ENCODE results near the gene CD247.
"Not testable (repeated sequence)": the region's sequence is repeated elsewhere in the genome, so short reads cannot be mapped to it uniquely, and the experiment has no call there.

Gene CD247

DNA sequence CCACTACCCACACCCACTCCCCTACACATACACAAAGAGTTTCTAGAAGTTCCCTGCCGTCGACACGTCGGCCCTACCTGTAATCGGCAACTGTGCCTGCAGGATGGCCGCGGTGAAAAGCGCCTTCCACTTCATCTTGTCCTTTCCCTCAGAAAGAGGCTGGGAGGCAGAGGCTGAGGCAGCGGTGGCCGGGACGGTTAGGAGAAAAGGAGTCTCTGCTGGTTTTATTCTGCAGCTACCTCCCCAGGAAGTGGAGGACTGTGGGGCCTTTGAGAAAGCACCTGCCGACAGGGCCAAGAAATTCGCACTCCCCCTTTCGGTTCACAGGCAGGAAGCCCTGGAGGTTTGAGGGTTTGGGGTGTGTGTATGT is at the start of gene CD247:
TSS of gene CD247 (minus strand) at position 199 of the 370 bp plus-strand sequence. CDS start at position 135, 64 bp downstream.
- DNase-seq (ENCODE audit: low spot score), result no peak

DNA sequence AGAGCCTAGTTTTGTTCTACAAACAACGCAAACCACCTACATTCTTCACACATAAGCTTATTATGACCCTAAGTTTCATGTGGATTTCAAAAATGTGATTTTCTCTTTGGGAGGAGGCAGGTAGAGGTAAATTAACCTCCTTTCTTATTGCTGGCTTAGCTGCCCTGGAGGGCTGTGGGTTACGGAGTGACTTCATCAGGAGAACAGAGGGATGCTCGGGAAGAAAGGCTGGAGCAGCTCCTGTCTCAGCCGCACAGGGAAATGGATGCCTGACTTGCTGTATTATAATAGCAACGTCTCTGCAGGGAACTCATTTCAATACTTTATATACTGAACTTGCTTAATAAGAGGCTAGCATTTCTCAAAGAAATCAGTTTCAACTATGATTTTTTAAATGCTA is 49.3 kb upstream of the CD247 start:
- DNase-seq (ENCODE audit: low spot score), result no peak

- no peak for DNase-seq (ENCODE audit: low spot score)
These were observed 48.4 kb upstream of the CD247 start for GRCh38 chr1:167566766-167567165.

DNA sequence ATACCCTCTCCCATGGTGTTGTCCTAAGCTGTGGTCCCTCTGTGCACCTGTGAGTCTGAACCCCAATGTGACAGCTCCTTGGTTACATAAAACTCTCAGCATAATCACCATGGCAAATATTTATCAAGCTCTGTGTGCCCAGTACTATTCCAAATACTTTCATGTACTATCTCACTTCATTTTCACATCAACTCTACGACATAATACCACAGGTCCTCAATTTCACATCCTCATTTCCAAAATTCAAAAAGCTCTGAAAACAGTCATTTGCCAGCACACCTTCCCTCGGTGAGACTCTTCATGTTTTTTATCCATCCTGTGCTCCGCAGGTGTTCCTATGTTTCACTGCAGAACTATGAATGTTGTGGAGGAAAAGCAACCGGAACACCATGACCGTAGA is 47.6 kb upstream of the CD247 start:
- DNase-seq (ENCODE audit: low spot score), result no peak

DNA sequence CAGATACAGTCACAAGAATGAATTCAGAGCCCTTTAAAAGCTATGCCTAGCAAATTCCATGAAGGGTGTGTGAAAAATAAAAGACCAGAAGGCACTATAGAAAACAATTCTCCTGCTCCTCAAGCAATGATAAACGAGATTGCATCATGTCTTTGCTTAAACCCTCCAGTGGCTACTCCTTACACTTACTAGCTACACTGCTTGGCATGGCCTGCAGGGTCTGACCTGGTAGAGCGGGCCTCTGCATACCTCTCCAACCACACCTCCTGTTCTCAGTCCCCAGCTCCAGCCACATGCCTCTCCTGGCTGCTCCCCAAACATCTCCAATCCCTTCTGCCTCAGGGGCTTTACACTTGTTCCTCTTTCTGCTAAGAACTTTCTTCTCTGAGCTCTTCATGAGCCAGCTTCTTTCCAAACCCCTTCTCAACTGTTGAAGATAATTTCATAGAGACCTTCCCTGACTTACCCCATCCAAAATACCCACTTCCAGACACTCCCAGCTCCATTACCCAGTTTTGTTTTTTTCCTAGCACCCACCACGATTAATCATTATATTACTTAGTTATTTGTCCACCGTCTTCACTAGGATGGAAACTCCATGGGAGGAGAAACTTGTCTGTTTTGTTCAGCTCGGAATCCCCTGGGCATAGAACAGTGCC is 46.4 kb upstream of the CD247 start:
- no peak for DNase-seq (ENCODE audit: low spot score)

- no peak for DNase-seq (ENCODE audit: low spot score)
These were observed 45.4 kb upstream of the CD247 start for GRCh38 chr1:167563579-167564246.

DNA sequence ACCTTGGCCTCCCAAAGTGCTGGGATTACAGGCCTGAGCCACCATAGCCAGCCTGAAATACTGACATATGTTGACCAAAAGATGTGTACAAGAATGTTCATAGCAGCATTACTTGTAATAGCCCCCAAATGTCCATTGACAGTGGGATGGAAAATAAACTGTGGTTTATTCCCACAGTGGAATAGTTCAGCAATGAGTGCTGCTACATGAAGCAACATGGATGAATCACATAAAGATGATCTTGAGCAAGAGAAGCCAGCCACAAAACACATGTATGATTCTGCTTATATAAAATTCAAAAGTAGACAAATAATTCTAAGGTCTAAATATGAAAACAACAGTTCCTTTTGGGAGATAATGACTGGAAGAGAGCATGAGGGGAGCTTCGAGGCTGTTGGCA is 44.4 kb upstream of the CD247 start:
- no peak for DNase-seq (ENCODE audit: low spot score)

DNA sequence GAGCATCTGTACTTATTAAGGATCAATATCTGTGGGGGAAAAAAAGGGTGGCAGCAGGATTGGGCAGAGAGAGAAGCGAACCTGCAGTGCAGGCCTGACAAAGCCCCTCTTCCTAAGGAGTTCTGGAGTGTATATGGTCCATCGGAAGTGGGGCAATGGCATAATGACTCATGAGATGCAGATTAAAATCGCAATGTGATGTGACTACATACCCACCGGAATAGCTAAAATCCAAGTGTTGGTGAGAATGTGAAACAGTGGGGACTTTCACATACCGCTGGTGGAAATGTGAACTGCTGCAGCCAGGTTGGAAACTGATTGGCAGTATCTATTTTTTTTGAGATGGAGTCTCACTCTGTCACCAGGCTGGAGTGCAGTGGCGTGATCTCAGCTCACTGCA is 43.4 kb upstream of the CD247 start:
- DNase-seq (ENCODE audit: low spot score), result no peak

DNA sequence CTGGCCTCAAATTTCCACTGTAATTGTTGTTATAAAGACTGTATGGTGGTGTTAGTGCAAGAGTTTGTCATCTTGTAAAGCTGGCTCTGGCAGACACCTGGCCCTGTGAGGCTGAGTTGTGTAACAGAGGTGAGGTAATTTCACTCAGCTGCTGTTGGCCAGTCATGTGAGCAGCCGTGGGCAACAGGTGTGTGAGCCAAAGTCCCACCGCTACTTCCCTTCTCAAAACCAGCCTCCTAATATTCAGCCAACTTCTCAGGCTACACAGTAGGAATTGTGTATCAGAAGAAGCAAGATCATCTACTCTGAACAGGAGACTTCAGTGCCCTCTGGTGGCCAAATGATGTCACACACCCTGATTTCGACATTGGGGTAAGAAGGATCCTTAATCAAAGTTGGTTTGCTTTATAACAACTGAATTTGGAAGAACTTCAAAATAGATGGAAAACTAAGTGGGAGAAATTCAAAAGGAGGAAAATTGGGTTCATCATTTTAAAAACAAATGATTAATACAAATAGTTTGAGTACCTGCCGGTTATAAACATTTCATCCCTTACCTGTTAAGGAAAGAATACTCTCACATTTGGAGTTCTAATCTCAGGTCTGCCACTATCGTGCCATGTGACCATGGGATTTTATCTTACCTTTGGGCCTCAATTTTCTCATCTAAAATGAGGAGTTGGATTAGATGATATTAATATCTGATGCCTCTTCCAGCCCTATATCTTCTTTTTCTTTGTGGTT is 37.8 kb upstream of the CD247 start:
- peak; percentile 86 for DNase-seq (ENCODE audit: low spot score)

DNA sequence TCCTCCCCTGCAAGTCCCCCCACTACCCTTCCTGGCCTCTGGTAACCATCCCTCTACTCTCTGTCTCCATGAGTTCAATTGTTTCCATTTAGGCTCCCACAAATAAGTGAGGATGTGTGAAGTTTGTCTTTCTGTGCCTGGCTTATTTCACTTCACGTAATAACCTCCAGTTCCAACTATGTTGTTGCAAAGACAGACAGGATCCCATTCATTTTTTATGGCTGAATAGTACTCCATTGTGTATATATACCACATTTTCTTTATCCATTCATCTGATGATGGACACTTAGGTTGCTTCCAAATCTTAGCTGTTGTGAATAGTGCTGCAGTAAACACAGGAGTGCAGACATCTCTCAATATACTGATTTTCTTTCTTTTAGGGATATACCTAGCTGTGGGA is 36.7 kb upstream of the CD247 start:
- DNase-seq (ENCODE audit: low spot score), result not testable (repeated sequence)

- DNase-seq (ENCODE audit: low spot score), result no peak
These were observed 35.9 kb upstream of the CD247 start for GRCh38 chr1:167554028-167554779.

DNA sequence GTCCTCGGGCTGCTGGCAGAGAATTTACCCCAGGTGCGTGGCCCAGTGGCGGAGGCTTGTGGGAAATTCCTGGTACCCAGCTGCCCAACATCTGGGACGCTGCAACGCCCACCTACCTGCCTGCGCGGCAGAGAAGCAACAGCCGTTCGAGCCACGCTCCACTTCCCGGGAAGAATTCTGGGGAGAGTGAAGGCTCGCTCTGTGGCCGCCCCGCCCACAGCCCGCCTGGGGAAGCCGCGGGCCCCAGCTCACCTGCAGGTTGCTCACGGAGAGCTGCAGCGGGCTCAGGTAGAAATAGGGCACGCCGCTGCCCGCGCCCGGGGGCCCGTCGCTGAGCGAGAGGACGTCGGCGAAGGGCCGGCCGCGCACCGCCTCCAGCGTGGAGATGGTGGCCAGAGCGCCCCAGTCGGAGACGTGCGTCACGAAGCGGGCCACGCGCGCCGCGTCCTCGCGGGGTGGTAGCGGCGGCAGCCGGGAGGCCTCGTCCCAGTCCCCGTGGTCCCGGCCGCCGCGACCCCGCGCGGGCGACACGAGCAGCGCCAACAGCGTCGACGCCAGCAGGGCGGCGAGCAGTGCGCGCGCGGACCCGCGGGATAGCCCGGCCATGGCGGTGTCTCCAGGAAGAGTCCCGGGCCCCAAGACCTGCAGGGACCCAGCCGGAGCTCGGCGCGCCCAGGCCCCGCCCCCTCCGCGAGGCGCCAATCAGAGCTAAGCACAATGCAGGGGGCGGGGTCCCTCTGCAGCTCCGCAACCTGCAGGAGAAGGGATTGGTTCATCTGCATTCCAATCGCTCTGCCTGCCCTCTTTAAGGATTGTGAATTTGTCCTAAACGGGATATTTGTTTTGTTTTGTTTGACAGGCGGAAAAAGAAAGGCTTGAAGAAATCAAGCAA is 35.1 kb upstream of the CD247 start, which contains the start of gene CREG1:
TSS of gene CREG1 (minus strand) at position 627 of the 892 bp plus-strand sequence.
- DNase-seq (ENCODE audit: low spot score), result peak; percentile 97

DNA sequence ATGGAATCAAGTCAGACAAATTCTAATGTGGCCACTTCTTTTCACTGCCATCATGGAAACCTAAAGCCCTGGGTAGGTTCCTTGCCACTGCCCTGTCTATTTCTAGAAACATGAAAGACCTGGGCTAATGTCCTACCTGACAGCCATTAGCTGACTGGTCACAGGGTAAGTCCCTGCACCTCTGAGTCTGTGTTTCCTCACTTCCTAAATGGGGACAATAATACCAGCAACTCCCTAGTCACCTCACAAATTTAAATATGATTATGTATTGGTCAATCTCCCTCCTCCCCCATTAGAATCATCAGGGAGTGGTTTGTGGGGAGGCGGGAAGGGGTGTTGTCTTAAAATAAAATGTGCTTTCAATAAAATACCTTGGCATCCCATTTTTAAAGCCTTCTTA is 33.0 kb upstream of the CD247 start:
- DNase-seq (ENCODE audit: low spot score), result no peak

- DNase-seq (ENCODE audit: low spot score), result no peak
These were observed 30.0 kb upstream of the CD247 start for GRCh38 chr1:167548059-167548932.

GRCh38 chr1:167546935-167547334 is 28.6 kb upstream of the CD247 start:
- no peak for DNase-seq (ENCODE audit: low spot score)

- no peak for DNase-seq (ENCODE audit: low spot score)
These were observed 27.0 kb upstream of the CD247 start for GRCh38 chr1:167545349-167545748.

- DNase-seq (ENCODE audit: low spot score), result no peak
These were observed 26.2 kb upstream of the CD247 start for GRCh38 chr1:167544447-167545093.

DNA sequence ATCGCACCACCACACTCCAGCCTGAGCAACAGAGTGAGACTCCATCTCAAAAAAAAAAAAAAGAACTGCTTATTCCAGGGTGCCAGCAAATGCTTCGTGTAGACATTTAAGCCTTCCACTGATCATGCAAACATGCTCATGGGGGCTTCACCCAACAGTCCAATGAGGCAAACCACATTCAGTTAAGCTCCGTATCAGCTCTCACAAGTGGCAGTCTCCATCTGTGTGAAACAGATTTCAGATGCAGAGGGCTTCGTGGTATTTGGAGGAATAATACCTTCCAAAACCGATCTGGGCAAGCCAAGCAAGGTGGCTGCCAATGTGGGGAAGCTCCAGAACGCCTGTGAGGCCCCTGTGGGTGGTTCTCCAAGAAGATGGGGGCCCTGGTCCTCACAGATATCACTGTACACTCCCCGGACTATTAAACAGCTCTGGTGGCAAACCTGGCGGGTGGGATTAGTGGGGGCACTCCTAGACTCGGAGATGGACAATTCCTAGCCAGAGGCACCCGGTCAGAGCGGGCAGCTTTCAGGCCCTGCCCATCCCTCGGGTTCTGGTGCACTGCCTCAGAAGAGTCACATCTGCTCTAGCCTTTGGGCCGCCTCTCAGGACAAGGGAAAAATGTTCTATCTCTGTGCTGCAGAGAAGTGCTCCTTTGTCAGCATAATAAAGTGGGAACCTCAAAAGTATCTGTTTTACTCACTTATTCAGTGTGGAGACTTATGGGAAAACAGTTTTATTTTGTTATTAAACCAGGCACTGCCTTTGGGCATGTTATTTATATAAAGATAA is 25.1 kb upstream of the CD247 start:
- DNase-seq (ENCODE audit: low spot score), result no peak
